WTC11 (cell line): Measurements from ENCODE around the gene CFAP92. TPM values are rescaled to one million over a fixed set of nuclear protein-coding genes. Genes with fewer than 3 reads are reported as not detected.

Experiments
- ATAC-seq: fragments of 200-7000 bp; cut with Tn5 transposase; 2 replicates; pipeline ENCODE4 v1.10.0; 2021; ENCODE audit warnings: mild to moderate bottlenecking, moderate library complexity
- CTCF ChIA-PET: fragments of 300-600 bp; sonication (Branson Sonifier 250); formaldehyde crosslinking; loops from one replicate; lab custom pipeline; 2021; ENCODE audit warnings: antibody characterized with exemption; lab: Charles Lee
- POLR2A ChIA-PET: fragments of 350-600 bp; sonication (Branson Sonifier 250); formaldehyde crosslinking; loops from one replicate; lab custom pipeline; 2021; ENCODE audit warnings: antibody characterized with exemption; lab: Charles Lee
- DNase-seq: peaks from one replicate; pipeline ENCODE4 v3.0.0; 2021; ENCODE audit warnings: low spot score
- H3K27ac Mint-ChIP-seq: 2 replicates; pipeline ENCODE4 v1.8.0; 2021; ENCODE audit warnings: mixed read lengths
- H3K27me3 Mint-ChIP-seq: 2 replicates; pipeline ENCODE4 v1.8.0; 2021; ENCODE audit warnings: low read depth, mild to moderate bottlenecking, moderate library complexity, mixed read lengths
- H3K36me3 Mint-ChIP-seq: 2 replicates; pipeline ENCODE4 v1.8.0; 2021; ENCODE audit warnings: mixed read lengths
- H3K4me1 Mint-ChIP-seq: 2 replicates; pipeline ENCODE4 v1.8.0; 2022; ENCODE audit warnings: mixed read lengths
- H3K4me3 Mint-ChIP-seq: 2 replicates; pipeline ENCODE4 v1.8.0; 2021; ENCODE audit warnings: mild to moderate bottlenecking, moderate library complexity, mixed read lengths
- H3K9me3 Mint-ChIP-seq: 2 replicates; pipeline ENCODE4 v1.8.0; 2021; ENCODE audit warnings: mixed read lengths
- CBFB ChIP-seq: sonication (generic); formaldehyde crosslinking; IDR thresholded peaks from 2 replicates; pipeline ENCODE4 v1.8.1; 2022; ENCODE audit warnings: mild to moderate bottlenecking, low read depth, missing genetic modification reagents
- CREM ChIP-seq: sonication (generic); formaldehyde crosslinking; IDR thresholded peaks from 2 replicates; pipeline ENCODE4 v1.8.1; 2022; ENCODE audit warnings: mild to moderate bottlenecking, missing genetic modification reagents, moderate library complexity
- ELF4 ChIP-seq: sonication (generic); formaldehyde crosslinking; IDR thresholded peaks from 2 replicates; pipeline ENCODE4 v1.8.1; 2022; ENCODE audit warnings: low read depth, mild to moderate bottlenecking, moderate library complexity, missing genetic modification reagents
- ESRRA ChIP-seq: sonication (generic); formaldehyde crosslinking; IDR thresholded peaks from 2 replicates; pipeline ENCODE4 v1.8.1; 2022; ENCODE audit warnings: mild to moderate bottlenecking, missing genetic modification reagents, borderline replicate concordance
- ETV6 ChIP-seq: sonication (generic); formaldehyde crosslinking; IDR thresholded peaks from 2 replicates; pipeline ENCODE4 v1.8.1; 2022; ENCODE audit warnings: mild to moderate bottlenecking, missing genetic modification reagents
- FOXP1 ChIP-seq: sonication (generic); formaldehyde crosslinking; IDR thresholded peaks from 2 replicates; pipeline ENCODE4 v1.8.0; 2022; ENCODE audit warnings: missing genetic modification reagents, mild to moderate bottlenecking, moderate library complexity, borderline replicate concordance
- JAZF1 ChIP-seq: fragments of 250-450 bp; sonication (Bioruptor Pico); IDR thresholded peaks from 2 replicates; pipeline ENCODE4 v1.9.0; 2021; ENCODE audit warnings: moderate library complexity, mild to moderate bottlenecking, inconsistent platforms
- NR3C1 ChIP-seq: sonication (generic); formaldehyde crosslinking; conservative IDR thresholded peaks from 2 replicates; pipeline ENCODE4 v1.8.1; 2023; ENCODE audit warnings: low read depth, mild to moderate bottlenecking, missing genetic modification reagents
- SOX15 ChIP-seq: fragments of 250-450 bp; sonication (Bioruptor Pico); IDR thresholded peaks from 2 replicates; pipeline ENCODE4 v1.9.0; 2021; ENCODE audit warnings: mild to moderate bottlenecking
- TEAD1 ChIP-seq: sonication (generic); formaldehyde crosslinking; IDR thresholded peaks from 2 replicates; pipeline ENCODE4 v1.8.0; 2022; ENCODE audit warnings: mild to moderate bottlenecking, missing genetic modification reagents
- TEAD4 ChIP-seq: sonication (generic); formaldehyde crosslinking; IDR thresholded peaks from 2 replicates; pipeline ENCODE4 v1.8.0; 2022; ENCODE audit warnings: mild to moderate bottlenecking, missing genetic modification reagents
- ZNF121 ChIP-seq: sonication (generic); formaldehyde crosslinking; IDR thresholded peaks from 2 replicates; pipeline ENCODE4 v1.8.0; 2023; ENCODE audit warnings: missing genetic modification reagents
- ZNF263 ChIP-seq: sonication (generic); formaldehyde crosslinking; IDR thresholded peaks from 2 replicates; pipeline ENCODE4 v1.8.1; 2022; ENCODE audit warnings: low read depth, mild to moderate bottlenecking, moderate library complexity, missing genetic modification reagents
- ZNF396 ChIP-seq: fragments of 250-450 bp; sonication (Bioruptor Pico); IDR thresholded peaks from 2 replicates; pipeline ENCODE4 v1.8.0; 2021; ENCODE audit warnings: mild to moderate bottlenecking, moderate library complexity, borderline replicate concordance
- ZNF416 ChIP-seq: fragments of 250-450 bp; sonication (Bioruptor Pico); IDR thresholded peaks from 2 replicates; pipeline ENCODE4 v1.9.0; 2021; ENCODE audit warnings: mild to moderate bottlenecking, inconsistent platforms
- ZNF671 ChIP-seq: fragments of 250-450 bp; sonication (Bioruptor Pico); IDR thresholded peaks from 2 replicates; pipeline ENCODE4 v1.8.0; 2021; ENCODE audit warnings: mild to moderate bottlenecking
- total RNA-seq: library from RNA; stranded (reverse); gene quantifications from 3 replicates; pipeline ENCODE4 v1.2.3, GENCODE V29; 2021
- TF ChIP-seq, protein P1 (sequence below): sonication (generic); formaldehyde crosslinking; IDR thresholded peaks from 2 replicates; pipeline ENCODE4 v1.8.0; 2023; ENCODE audit warnings: mild to moderate bottlenecking, missing genetic modification reagents
- TF ChIP-seq, protein P2 (sequence below): sonication (generic); formaldehyde crosslinking; IDR thresholded peaks from 2 replicates; pipeline ENCODE4 v1.8.0; 2023; ENCODE audit warnings: missing genetic modification reagents
- TF ChIP-seq, protein P3 (sequence below): fragments of 250-450 bp; sonication (Bioruptor Pico); IDR thresholded peaks from 2 replicates; pipeline ENCODE4 v1.9.0; 2021; ENCODE audit warnings: moderate library complexity, mild to moderate bottlenecking, inconsistent platforms, borderline replicate concordance
- TF ChIP-seq, protein P4 (sequence below): fragments of 250-450 bp; sonication (Bioruptor Pico); IDR thresholded peaks from 2 replicates; pipeline ENCODE4 v1.9.0; 2021; ENCODE audit warnings: mild to moderate bottlenecking
- TF ChIP-seq, protein P5 (sequence below): sonication (generic); formaldehyde crosslinking; IDR thresholded peaks from 2 replicates; pipeline ENCODE4 v1.8.1; 2022; ENCODE audit warnings: missing genetic modification reagents, borderline replicate concordance

Gene CFAP92
- total RNA-seq, 1 experiment from 2014 or later = 2.9 TPM

DNA sequence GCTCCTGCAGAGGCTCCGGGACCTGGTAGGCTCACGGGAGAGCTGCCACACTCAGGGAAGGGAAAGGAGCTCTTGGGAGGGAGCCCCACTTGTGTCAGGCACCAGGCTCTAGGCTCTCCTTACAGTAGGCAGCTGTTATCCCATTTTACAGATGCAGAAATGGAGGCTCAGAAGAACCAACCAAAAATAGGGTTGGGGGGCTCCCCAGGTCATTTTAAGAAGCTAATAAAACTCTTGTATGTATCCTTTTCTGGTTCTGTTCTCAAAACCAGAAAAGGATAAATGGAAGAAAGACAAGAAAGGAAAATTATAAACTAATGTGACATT, 43.2 kb upstream of the CFAP92 start:
- Mint-ChIP-seq H3K4me1 (peaks cover 13% of the 10 kb centered on the region), H3K36me3 (no peaks in the 10 kb centered on the region), H3K27me3 (peaks cover 3% of the 10 kb centered on the region), H3K9me3 (no peaks in the 10 kb centered on the region; the same call in 1 of the 2 replicates), H3K4me3 (no peak overlapping the region), H3K27ac (no peak overlapping the region)
- ATAC-seq (no peak), DNase-seq (no peak)
- TF ChIP-seq FOXP1 (CRISPR knock-in tag) (no peak), ZNF396 (CRISPR knock-in tag) (no peak), ZNF263 (CRISPR knock-in tag) (no peak), ZNF671 (CRISPR knock-in tag) (no peak), ZNF121 (CRISPR knock-in tag) (no peak), CBFB (no peak), NR3C1 (CRISPR knock-in tag) (no peak), ETV6 (CRISPR knock-in tag) (no peak), ZNF416 (CRISPR knock-in tag) (no peak), ELF4 (CRISPR knock-in tag) (no peak), TEAD1 (no peak), SOX15 (CRISPR knock-in tag) (no peak), ESRRA (CRISPR knock-in tag) (no peak)
- TF ChIP-seq, protein P1, sequence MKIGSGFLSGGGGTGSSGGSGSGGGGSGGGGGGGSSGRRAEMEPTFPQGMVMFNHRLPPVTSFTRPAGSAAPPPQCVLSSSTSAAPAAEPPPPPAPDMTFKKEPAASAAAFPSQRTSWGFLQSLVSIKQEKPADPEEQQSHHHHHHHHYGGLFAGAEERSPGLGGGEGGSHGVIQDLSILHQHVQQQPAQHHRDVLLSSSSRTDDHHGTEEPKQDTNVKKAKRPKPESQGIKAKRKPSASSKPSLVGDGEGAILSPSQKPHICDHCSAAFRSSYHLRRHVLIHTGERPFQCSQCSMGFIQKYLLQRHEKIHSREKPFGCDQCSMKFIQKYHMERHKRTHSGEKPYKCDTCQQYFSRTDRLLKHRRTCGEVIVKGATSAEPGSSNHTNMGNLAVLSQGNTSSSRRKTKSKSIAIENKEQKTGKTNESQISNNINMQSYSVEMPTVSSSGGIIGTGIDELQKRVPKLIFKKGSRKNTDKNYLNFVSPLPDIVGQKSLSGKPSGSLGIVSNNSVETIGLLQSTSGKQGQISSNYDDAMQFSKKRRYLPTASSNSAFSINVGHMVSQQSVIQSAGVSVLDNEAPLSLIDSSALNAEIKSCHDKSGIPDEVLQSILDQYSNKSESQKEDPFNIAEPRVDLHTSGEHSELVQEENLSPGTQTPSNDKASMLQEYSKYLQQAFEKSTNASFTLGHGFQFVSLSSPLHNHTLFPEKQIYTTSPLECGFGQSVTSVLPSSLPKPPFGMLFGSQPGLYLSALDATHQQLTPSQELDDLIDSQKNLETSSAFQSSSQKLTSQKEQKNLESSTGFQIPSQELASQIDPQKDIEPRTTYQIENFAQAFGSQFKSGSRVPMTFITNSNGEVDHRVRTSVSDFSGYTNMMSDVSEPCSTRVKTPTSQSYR (CRISPR knock-in tag) = no peak
- TF ChIP-seq, protein P2, sequence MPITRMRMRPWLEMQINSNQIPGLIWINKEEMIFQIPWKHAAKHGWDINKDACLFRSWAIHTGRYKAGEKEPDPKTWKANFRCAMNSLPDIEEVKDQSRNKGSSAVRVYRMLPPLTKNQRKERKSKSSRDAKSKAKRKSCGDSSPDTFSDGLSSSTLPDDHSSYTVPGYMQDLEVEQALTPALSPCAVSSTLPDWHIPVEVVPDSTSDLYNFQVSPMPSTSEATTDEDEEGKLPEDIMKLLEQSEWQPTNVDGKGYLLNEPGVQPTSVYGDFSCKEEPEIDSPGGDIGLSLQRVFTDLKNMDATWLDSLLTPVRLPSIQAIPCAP = no peak
- TF ChIP-seq, protein P3, sequence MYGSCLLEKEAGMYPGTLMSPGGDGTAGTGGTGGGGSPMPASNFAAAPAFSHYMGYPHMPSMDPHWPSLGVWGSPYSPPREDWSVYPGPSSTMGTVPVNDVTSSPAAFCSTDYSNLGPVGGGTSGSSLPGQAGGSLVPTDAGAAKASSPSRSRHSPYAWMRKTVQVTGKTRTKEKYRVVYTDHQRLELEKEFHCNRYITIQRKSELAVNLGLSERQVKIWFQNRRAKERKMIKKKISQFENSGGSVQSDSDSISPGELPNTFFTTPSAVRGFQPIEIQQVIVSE (CRISPR knock-in tag) = no peak
- TF ChIP-seq, protein P4, sequence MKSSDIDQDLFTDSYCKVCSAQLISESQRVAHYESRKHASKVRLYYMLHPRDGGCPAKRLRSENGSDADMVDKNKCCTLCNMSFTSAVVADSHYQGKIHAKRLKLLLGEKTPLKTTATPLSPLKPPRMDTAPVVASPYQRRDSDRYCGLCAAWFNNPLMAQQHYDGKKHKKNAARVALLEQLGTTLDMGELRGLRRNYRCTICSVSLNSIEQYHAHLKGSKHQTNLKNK = no peak
- TF ChIP-seq, protein P5, sequence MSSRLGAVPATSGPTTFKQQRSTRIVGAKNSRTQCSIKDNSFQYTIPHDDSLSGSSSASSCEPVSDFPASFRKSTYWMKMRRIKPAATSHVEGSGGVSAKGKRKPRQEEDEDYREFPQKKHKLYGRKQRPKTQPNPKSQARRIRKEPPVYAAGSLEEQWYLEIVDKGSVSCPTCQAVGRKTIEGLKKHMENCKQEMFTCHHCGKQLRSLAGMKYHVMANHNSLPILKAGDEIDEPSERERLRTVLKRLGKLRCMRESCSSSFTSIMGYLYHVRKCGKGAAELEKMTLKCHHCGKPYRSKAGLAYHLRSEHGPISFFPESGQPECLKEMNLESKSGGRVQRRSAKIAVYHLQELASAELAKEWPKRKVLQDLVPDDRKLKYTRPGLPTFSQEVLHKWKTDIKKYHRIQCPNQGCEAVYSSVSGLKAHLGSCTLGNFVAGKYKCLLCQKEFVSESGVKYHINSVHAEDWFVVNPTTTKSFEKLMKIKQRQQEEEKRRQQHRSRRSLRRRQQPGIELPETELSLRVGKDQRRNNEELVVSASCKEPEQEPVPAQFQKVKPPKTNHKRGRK = no peak
- ChIA-PET POLR2A (no interaction called here), CTCF (interaction anchor here (1.2 to 2.5 kb wide), 4 partner anchors 9 to 67 kb away, joined by 4 to 10 read pairs (median 6); no protein-coding TSS in a partner anchor)

DNA sequence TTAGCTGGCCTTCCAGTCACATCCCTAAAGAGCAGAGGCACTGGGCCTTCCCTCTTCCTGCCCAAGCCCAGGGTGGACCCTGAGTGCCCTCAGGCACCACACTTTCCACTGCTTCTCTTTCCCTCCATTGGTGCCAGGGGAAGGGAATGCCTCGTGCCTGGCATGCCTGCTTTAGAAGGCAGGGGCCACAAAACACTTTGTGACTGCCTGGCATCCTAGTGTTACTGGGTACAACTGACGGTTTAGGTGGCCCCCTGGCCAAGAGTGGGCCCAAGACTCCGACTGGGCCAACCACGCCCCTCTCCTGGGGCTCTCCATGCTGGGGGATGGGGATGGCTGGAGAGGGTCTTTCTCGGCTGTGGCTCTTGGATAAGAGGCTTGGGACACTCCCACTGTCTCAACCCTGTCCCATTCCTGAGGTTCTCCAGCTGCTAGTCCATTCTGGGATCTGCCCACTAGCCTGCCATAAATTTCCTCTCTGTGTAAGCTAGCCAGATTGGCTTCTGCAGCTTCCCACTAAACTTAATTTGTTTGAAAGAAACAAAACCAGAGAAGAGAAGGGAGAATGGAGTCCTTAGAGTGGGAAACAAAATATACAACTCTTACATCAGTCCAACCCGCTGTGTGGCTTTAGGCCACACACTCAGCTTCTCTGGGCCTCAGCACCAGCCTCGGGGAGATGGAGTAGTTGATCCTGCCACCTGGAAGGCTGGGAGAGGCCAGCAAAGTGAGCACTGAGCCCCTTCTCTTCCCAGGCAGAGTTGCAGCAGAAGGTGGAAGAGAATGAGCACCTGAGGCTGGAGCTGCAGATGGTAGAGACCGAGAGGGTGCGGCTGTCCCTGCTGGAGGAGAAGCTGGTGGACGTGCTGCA, 42.6 kb upstream of the CFAP92 start:
- no peak for TF ChIP-seq JAZF1 (CRISPR knock-in tag)
- no peak for TF ChIP-seq TEAD4 (CRISPR knock-in tag)
- TF ChIP-seq ELF4 (CRISPR knock-in tag) = no peak
- TF ChIP-seq CREM (CRISPR knock-in tag) = no peak
- TF ChIP-seq NR3C1 (CRISPR knock-in tag) = no peak
- H3K9me3 Mint-ChIP-seq = no peaks in the 10 kb centered on the region
- no peaks in the 10 kb centered on the region for H3K36me3 Mint-ChIP-seq
- DNase-seq (no peak), ATAC-seq (no peak)
- ChIA-PET POLR2A (no interaction called here), CTCF (interaction anchor here (1.2 to 2.5 kb wide), 4 partner anchors 9 to 66 kb away, joined by 4 to 10 read pairs (median 6); no protein-coding TSS in a partner anchor)
- no peak overlapping the region for H3K27ac Mint-ChIP-seq
- peaks cover 9% of the 10 kb centered on the region for H3K4me1 Mint-ChIP-seq
- no peak overlapping the region for H3K4me3 Mint-ChIP-seq
- peaks cover 3% of the 10 kb centered on the region; the same call in 1 of the 2 replicates for H3K27me3 Mint-ChIP-seq
